ENCODE measurements around the gene SMPD2.
A peak's percentile ranks its signal among the peaks of the same experiment; 100 is the strongest.

SMPD2 gene

DNA sequence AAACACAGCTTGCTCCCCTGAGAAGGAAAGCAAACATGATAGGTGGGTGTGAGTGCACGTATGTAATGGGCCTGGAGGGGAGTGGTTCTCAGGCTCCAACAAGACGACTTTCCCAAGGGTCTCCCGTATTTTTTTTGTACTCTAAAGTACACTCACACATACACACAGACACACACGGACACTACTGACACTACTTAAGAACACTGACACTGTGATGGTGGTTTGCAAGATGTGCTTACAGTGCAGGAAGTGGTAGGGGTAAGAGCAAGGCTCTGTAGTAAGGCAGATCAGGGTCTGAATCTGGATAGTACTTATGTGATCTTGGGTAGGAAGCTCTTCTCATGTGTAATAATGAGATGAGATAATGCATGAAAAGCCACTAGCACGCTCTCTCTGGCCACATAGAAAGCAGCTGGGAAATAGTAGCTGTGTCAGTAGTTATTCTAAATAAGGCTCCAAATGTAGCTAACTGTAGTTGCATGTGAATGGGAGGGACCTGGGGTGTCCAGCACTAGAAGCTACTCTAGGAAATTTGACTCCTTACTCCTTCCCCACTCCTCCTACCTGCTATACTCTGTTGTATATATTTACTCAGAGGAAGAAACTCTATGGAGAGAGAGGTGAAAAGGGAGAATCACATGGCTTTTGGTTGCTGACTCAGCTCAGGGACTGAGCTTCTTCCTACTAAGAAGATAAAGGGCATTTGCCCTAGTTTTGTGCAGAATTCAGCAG is 50.8 kb downstream of the SMPD2 start (continued):
- TF ChIP-seq, protein P1, sequence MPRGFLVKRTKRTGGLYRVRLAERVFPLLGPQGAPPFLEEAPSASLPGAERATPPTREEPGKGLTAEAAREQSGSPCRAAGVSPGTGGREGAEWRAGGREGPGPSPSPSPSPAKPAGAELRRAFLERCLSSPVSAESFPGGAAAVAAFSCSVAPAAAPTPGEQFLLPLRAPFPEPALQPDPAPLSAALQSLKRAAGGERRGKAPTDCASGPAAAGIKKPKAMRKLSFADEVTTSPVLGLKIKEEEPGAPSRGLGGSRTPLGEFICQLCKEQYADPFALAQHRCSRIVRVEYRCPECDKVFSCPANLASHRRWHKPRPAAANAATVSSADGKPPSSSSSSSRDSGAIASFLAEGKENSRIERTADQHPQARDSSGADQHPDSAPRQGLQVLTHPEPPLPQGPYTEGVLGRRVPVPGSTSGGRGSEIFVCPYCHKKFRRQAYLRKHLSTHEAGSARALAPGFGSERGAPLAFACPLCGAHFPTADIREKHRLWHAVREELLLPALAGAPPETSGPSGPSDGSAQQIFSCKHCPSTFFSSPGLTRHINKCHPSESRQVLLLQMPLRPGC (tag by site-specific recombination; IDR thresholded peaks at IDR 0.05): no peak
- TF ChIP-seq ZNF426 (tag by site-specific recombination; IDR thresholded peaks at IDR 0.05) (no peak), ZNF785 (tag by site-specific recombination; IDR thresholded peaks at IDR 0.05) (no peak), ZNF561 (tag by site-specific recombination; IDR thresholded peaks at IDR 0.05; ENCODE audit: borderline replicate concordance) (0 out of 2 replicates have a peak, but pooled peaks have one; percentile 22), ZNF112 (tag by site-specific recombination; IDR thresholded peaks at IDR 0.05) (no peak), ZNF311 (tag by site-specific recombination; IDR thresholded peaks at IDR 0.05; ENCODE audit: borderline replicate concordance) (no peak), ZNF610 (tag by site-specific recombination; IDR thresholded peaks at IDR 0.05; ENCODE audit: borderline replicate concordance) (no peak), ZNF223 (tag by site-specific recombination; IDR thresholded peaks at IDR 0.05) (no peak), ZNF701 (tag by site-specific recombination; IDR thresholded peaks at IDR 0.05) (no peak), OSR2 (tag by site-specific recombination; IDR thresholded peaks at IDR 0.05) (peak; percentile 50), ZNF837 (tag by site-specific recombination; IDR thresholded peaks at IDR 0.05) (no peak), ZNF404 (tag by site-specific recombination; IDR thresholded peaks at IDR 0.05) (no peak), ZNF174 (tag by site-specific recombination; IDR thresholded peaks at IDR 0.05) (no peak), GLIS2 (tag by site-specific recombination; IDR thresholded peaks at IDR 0.05) (no peak), ZNF777 (tag by site-specific recombination; IDR thresholded peaks at IDR 0.05; ENCODE audit: borderline replicate concordance) (no peak), ZNF544 (tag by site-specific recombination; IDR thresholded peaks at IDR 0.05) (no peak), ZNF585B (tag by site-specific recombination; IDR thresholded peaks at IDR 0.05) (no peak), PRDM1 (tag by site-specific recombination; IDR thresholded peaks at IDR 0.05) (peak; percentile 52; the same call in 1 of the 2 replicates), ZNF660 (tag by site-specific recombination; IDR thresholded peaks at IDR 0.05) (no peak)
- TF ChIP-seq, protein P2, sequence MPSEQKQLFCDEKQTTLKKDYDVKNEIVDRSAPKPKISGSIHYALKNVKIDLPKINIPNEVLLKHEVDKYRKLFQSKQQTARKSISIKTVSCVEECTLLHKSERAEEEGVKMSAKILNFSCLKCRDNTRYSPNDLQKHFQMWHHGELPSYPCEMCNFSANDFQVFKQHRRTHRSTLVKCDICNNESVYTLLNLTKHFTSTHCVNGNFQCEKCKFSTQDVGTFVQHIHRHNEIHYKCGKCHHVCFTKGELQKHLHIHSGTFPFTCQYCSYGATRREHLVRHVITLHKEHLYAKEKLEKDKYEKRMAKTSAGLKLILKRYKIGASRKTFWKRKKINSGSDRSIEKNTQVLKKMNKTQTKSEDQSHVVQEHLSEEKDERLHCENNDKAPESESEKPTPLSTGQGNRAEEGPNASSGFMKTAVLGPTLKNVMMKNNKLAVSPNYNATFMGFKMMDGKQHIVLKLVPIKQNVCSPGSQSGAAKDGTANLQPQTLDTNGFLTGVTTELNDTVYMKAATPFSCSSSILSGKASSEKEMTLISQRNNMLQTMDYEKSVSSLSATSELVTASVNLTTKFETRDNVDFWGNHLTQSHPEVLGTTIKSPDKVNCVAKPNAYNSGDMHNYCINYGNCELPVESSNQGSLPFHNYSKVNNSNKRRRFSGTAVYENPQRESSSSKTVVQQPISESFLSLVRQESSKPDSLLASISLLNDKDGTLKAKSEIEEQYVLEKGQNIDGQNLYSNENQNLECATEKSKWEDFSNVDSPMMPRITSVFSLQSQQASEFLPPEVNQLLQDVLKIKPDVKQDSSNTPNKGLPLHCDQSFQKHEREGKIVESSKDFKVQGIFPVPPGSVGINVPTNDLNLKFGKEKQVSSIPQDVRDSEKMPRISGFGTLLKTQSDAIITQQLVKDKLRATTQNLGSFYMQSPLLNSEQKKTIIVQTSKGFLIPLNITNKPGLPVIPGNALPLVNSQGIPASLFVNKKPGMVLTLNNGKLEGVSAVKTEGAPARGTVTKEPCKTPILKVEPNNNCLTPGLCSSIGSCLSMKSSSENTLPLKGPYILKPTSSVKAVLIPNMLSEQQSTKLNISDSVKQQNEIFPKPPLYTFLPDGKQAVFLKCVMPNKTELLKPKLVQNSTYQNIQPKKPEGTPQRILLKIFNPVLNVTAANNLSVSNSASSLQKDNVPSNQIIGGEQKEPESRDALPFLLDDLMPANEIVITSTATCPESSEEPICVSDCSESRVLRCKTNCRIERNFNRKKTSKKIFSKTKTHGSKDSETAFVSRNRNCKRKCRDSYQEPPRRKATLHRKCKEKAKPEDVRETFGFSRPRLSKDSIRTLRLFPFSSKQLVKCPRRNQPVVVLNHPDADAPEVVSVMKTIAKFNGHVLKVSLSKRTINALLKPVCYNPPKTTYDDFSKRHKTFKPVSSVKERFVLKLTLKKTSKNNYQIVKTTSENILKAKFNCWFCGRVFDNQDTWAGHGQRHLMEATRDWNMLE (tag by site-specific recombination; conservative IDR thresholded peaks at IDR 0.05; ENCODE audit: low read depth): 0 out of 2 replicates have a peak, but pooled peaks have one; percentile 16
- TF ChIP-seq, protein P3, sequence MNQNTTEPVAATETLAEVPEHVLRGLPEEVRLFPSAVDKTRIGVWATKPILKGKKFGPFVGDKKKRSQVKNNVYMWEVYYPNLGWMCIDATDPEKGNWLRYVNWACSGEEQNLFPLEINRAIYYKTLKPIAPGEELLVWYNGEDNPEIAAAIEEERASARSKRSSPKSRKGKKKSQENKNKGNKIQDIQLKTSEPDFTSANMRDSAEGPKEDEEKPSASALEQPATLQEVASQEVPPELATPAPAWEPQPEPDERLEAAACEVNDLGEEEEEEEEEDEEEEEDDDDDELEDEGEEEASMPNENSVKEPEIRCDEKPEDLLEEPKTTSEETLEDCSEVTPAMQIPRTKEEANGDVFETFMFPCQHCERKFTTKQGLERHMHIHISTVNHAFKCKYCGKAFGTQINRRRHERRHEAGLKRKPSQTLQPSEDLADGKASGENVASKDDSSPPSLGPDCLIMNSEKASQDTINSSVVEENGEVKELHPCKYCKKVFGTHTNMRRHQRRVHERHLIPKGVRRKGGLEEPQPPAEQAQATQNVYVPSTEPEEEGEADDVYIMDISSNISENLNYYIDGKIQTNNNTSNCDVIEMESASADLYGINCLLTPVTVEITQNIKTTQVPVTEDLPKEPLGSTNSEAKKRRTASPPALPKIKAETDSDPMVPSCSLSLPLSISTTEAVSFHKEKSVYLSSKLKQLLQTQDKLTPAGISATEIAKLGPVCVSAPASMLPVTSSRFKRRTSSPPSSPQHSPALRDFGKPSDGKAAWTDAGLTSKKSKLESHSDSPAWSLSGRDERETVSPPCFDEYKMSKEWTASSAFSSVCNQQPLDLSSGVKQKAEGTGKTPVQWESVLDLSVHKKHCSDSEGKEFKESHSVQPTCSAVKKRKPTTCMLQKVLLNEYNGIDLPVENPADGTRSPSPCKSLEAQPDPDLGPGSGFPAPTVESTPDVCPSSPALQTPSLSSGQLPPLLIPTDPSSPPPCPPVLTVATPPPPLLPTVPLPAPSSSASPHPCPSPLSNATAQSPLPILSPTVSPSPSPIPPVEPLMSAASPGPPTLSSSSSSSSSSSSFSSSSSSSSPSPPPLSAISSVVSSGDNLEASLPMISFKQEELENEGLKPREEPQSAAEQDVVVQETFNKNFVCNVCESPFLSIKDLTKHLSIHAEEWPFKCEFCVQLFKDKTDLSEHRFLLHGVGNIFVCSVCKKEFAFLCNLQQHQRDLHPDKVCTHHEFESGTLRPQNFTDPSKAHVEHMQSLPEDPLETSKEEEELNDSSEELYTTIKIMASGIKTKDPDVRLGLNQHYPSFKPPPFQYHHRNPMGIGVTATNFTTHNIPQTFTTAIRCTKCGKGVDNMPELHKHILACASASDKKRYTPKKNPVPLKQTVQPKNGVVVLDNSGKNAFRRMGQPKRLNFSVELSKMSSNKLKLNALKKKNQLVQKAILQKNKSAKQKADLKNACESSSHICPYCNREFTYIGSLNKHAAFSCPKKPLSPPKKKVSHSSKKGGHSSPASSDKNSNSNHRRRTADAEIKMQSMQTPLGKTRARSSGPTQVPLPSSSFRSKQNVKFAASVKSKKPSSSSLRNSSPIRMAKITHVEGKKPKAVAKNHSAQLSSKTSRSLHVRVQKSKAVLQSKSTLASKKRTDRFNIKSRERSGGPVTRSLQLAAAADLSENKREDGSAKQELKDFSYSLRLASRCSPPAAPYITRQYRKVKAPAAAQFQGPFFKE (tag by site-specific recombination; IDR thresholded peaks at IDR 0.05; ENCODE audit: borderline replicate concordance): no peak
- TF ChIP-seq, protein P4, sequence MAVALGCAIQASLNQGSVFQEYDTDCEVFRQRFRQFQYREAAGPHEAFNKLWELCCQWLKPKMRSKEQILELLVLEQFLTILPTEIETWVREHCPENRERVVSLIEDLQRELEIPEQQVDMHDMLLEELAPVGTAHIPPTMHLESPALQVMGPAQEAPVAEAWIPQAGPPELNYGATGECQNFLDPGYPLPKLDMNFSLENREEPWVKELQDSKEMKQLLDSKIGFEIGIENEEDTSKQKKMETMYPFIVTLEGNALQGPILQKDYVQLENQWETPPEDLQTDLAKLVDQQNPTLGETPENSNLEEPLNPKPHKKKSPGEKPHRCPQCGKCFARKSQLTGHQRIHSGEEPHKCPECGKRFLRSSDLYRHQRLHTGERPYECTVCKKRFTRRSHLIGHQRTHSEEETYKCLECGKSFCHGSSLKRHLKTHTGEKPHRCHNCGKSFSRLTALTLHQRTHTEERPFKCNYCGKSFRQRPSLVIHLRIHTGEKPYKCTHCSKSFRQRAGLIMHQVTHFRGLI (tag by site-specific recombination; IDR thresholded peaks at IDR 0.05): no peak
- TF ChIP-seq, protein P5, sequence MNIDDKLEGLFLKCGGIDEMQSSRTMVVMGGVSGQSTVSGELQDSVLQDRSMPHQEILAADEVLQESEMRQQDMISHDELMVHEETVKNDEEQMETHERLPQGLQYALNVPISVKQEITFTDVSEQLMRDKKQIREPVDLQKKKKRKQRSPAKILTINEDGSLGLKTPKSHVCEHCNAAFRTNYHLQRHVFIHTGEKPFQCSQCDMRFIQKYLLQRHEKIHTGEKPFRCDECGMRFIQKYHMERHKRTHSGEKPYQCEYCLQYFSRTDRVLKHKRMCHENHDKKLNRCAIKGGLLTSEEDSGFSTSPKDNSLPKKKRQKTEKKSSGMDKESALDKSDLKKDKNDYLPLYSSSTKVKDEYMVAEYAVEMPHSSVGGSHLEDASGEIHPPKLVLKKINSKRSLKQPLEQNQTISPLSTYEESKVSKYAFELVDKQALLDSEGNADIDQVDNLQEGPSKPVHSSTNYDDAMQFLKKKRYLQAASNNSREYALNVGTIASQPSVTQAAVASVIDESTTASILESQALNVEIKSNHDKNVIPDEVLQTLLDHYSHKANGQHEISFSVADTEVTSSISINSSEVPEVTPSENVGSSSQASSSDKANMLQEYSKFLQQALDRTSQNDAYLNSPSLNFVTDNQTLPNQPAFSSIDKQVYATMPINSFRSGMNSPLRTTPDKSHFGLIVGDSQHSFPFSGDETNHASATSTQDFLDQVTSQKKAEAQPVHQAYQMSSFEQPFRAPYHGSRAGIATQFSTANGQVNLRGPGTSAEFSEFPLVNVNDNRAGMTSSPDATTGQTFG (tag by site-specific recombination; IDR thresholded peaks at IDR 0.05; ENCODE audit: borderline replicate concordance): no peak

Data from HEK293 (cell line).